GM19328 (cell line): Measurements from ENCODE around the gene TMUB1.

ENCODE experiments used
- ATAC-seq: cut with Tn5 transposase; IDR thresholded peaks from one replicate; pipeline ENCODE4 v1.9.1; 2021; ENCODE audit warnings: mild to moderate bottlenecking, moderate library complexity; ENCODE audit not compliant: unreplicated experiment

TMUB1 gene

DNA sequence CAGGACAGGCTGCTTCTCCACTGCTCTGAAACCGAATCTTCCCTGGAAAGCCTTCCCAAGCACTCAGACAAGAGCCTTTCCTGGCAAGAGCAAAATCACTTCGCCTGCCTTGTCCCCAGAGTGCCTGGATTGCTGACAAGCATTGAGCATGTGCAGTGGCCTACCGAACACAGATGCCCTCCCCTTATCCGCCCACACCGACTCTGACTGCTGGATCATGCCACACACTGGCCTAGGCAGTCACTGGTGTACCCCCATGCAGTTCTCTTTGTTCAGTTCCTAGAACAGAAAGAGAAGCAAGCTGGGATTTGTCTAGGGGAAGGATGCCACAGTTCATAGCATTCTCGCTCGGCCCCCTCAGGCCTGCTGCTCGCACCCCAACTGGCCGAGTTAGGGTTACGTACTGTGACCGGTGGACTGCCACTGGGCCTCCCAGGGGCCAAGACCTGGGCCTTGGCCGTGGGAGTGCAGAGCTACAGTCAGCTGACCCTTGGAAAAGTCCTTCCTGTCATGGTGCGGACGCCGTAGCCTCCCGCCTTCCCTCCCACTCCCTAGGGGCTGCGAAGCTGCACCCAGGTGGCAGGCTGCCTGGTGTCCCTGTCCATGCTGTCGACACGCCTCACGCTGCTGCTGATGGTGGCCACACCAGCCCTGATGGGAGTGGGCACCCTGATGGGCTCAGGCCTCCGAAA is 48.1 kb downstream of the TMUB1 start:
- ATAC-seq = no peak

DNA sequence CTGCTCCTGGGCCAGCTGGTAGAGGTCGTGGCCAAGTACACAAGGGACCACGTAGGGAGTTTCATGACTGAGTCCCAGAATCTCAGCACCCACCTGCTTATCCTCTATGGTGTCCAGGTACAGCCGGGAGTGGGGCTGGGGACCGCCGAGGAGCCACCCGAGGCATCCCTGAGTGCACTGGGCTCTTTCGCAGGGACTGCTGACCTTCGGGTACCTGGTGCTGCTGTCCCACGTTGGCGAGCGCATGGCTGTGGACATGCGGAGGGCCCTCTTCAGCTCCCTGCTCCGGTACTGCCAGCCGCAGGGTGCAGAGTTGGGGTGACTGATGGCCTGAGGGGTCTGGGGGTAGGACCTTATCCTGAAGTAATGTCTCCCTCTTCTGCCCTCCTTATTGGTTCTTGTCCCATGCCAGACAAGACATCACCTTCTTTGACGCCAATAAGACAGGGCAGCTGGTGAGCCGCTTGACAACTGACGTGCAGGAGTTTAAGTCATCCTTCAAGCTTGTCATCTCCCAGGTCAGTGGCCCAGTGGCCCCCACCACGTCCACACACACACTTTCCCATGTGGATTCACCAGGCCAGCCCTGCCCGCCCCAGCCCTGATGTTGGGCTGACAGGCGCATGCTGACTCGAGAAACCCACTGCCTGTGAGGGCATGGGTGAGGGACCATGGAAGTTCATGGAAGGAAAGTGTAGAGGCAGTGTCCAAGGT is 48.8 kb downstream of the TMUB1 start:
- ATAC-seq = no peak

DNA sequence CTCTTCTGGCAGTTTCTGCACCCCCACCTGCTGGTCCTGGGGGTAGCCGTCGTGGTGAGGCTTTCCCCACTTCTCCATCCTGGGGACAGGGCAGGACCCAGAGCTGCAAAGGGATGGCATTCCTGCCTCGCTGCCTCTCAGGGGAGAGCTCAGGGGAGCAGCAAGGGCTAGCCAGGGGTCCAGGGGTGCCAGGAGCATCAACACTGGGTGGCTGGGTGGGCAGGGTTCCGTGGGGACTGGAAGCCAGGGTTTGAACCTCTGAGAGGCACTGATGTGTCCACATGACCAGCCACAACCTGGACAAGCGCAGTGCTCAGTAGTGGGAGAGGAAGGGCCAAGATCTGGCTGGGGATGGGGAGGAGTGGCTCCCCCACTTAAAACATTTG is 49.4 kb downstream of the TMUB1 start:
- ATAC-seq = no peak

DNA sequence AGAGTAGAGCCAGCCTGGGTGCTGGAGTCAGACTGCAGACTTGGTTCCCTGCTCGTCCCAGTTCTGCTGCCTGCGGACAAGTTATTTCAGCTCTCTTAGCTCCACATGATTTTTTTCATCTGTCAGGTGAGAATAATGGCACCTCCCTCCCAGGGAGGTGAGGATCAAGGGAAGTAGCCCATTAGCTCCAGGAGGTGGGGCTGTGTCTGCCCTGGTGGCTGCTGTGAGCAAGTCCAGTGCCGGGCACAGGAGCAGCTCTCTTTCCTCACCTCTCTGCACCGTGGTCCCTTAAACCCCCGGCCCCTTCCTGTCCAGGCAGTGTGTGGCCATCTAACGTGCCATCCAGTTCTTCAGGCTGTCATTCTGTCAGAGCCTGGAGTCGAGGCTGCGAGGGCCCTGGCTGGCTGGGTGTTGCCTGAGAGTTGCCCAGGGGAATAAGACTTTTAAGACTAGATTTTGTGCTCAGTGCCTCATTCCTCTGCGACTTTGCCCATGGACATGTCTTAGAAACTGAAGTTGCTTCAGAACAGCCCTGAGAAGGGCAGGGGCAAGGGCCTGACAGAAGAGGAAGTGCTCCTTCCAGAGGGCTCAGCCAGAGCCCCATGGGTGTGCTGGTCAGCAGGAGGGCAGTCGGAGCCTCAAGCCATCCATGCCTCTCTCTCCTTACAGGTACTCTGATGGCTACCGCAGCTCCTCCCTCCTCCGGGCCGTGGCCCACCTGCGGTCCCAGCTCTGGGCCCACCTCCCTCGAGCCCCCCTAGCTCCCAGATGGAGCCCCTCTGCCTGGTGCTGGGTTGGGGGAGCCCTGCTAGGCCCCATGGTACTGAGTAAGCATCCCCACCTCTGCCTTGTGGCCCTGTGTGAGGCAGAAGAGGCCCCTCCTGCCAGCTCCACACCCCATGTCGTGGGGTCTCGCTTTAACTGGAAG is 50.1 kb downstream of the TMUB1 start:
- ATAC-seq = no peak
